ENCODE data around the gene THAP5. TPM values are rescaled to one million over a fixed set of nuclear protein-coding genes. Genes with fewer than 3 reads are reported as not detected.

Gene THAP5
- total RNA-seq, result 30.9 and 33.3 TPM in 2 replicates

DNA sequence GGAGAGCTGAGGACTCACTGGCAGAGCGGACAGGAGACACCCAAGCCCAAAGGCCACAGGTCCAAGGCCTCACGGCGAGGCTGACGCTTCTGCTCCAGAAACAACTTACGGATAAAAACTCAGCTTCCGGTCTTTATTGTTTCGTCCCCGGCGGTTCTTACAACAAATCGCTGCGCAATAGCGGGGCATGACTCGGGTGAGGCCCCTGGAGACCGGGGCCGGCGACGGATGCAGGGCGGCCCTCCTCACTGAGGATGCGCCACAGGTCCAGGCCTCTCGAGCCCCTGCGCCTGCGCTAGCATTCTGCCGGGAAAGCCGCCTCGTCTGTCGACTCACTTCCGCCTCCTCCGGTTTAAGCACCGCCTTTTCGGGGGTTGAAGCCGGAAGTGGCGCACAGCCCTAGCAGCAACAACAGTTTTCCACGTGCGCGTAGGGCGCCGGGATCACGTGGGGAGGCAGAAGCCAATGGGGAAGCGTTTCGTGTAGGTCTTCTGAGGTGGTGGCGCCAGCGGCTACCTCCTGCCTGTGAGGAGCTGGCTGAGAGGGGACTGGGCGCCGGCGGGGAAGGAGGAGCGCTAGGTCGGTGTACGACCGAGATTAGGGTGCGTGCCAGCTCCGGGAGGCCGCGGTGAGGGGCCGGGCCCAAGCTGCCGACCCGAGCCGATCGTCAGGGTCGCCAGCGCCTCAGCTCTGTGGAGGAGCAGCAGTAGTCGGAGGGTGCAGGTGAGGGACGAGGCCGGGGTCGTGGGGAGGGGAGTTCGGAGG is at the start of gene THAP5, which contains the start of gene DNAJB9:
Gene THAP5, minus strand, starts transcription at position 326 of the 765 bp plus-strand sequence. Its CDS starts 137 bp downstream, at position 189.
Gene DNAJB9, plus strand, starts transcription at position 494 of the 765 bp plus-strand sequence. CDS start 1,853 bp downstream, outside the sequence.
- intact Hi-C loops (cut with micrococcal nuclease), result loop anchor here (1.0 to 10.0 kb wide), 7 partner anchors 43 to 1401 kb away; partner anchors contain the start of genes COG5, DLD, DUS4L and NRCAM

DNA sequence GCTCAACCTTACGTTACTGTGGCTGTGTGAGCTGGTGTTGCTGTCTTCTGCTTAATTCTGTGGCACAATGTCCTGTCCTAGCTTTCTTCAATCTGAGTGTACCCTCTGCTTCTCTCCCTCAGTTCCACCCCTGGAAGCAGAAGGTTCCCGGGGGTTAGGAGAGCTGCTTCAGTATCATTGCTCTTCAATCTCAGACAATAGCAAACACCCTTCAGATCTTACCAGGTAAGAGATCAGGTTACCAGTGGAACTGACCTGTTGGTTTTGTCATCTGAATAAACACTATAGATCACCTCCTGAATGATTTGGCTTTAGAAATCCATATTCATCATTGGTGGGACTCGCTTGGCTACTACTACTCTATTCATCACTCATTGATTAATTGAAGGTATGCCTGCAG is 48.5 kb upstream of the THAP5 start:
- intact Hi-C loops (cut with micrococcal nuclease), result loop anchor here (10.0 kb wide), 1 partner anchor 1207 kb away; no protein-coding TSS in a partner anchor

DNA sequence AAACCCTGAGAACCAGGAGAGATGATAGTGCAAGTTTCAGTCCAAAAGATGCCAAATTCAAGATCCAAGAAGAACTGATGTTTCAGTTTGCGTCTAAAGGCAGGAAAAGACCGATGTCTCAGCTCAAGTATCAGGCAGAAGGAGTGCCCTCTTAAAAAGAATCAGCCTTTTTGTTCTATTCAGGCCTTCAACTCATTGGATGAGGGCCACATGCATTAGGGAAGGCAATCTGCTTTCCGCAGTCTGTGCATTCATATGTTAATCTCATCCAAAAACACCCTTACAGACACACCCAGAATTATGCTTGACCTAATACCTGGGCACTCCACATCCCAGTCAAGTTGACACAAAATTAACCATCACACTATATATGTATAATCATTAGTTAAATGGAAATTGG is 45.4 kb upstream of the THAP5 start:
- intact Hi-C loops (cut with micrococcal nuclease), result loop anchor here (5.0 to 10.0 kb wide), 2 partner anchors 433 to 1210 kb away; no protein-coding TSS in a partner anchor

GRCh38 chr7:108613949-108614381 is 44.5 kb upstream of the THAP5 start:
- intact Hi-C loops (cut with micrococcal nuclease), result loop anchor here (1.0 to 10.0 kb wide), 3 partner anchors 261 to 1211 kb away; no protein-coding TSS in a partner anchor

- intact Hi-C loops (cut with micrococcal nuclease), result loop anchor here (1.0 to 10.0 kb wide), 3 partner anchors 262 to 1211 kb away; no protein-coding TSS in a partner anchor
Measured at GRCh38 chr7:108613147-108613948, 43.8 kb upstream of the THAP5 start.

- intact Hi-C loops (cut with micrococcal nuclease), result loop anchor here (5.0 to 10.0 kb wide), 2 partner anchors 429 to 1214 kb away; no protein-coding TSS in a partner anchor
Measured at GRCh38 chr7:108611268-108611667, 41.8 kb upstream of the THAP5 start.

- intact Hi-C loops (cut with micrococcal nuclease), result loop anchor here (5.0 to 10.0 kb wide), 2 partner anchors 427 to 1215 kb away; no protein-coding TSS in a partner anchor
Measured at GRCh38 chr7:108609643-108610042, 40.1 kb upstream of the THAP5 start.

- intact Hi-C loops (cut with micrococcal nuclease), result no loop called here
Measured at GRCh38 chr7:108605559-108606201, 36.2 kb upstream of the THAP5 start.

DNA sequence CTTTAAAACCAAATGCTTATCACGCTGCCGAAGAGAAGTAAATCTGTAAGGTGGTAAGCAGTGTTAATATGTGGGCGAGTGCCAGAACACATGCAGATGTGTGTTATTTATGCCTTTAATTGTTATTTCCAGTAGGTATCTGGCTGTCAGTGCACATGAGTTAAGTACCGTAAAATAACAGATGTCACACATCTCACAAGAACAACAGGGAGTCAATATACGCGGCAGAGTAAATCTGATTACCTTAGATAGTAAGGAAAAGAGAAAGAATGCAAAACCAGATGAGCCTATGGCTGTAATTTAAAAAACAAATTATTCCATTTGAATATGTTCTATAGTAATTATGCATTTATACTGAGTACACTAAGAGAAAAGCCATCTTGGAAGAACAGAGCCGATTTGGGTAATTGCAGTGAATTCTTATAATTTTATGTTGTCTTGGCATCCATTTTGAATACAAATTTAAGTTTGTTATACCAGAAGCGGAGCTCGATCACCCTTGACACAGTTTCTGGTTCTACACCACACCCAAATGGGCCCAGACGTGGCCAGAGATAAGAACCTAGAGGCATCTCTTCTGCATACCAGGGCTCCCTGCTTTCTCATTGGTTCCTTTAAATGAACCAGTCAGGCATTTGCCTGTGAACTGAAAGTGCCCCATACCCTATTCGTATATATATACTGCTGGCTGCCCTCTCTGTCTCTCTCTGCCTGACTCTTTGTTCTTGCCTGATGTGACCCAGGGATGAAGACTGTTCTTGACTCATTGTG is 35.0 kb upstream of the THAP5 start:
- intact Hi-C loops (cut with micrococcal nuclease), result no loop called here

DNA sequence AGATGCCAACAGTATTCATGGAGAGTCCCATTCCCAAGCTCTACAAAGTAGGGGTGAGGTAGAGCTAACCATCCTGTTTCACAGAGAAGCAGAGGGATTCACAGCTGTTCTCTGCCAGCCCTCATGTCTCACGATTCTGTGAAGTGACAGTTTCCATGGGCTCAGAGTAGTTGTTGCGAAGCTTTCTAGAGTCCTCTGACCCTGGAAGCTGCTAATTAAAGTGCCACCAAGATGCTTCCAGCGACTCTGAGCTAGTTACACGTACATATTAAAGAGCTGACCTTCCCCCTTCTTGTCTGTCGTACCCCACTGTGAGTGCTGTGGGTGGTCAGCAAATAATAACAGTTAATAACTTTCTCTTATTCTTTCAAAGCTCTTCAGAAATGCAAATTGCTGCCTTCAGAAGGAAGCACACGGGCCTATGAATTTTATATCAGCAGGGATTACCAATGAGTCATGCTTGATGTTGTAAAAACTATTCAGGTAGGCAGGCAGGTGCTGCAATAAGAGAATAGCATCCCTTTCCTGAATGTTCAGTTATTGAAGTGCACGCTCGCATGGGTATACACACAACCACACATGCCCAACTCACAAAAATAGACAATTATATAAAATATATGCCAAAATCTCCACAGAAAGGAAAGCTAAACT is 34.3 kb upstream of the THAP5 start:
- intact Hi-C loops (cut with micrococcal nuclease), result no loop called here

GRCh38 chr7:108600399-108600798 is 30.9 kb upstream of the THAP5 start:
- intact Hi-C loops (cut with micrococcal nuclease), result no loop called here

DNA sequence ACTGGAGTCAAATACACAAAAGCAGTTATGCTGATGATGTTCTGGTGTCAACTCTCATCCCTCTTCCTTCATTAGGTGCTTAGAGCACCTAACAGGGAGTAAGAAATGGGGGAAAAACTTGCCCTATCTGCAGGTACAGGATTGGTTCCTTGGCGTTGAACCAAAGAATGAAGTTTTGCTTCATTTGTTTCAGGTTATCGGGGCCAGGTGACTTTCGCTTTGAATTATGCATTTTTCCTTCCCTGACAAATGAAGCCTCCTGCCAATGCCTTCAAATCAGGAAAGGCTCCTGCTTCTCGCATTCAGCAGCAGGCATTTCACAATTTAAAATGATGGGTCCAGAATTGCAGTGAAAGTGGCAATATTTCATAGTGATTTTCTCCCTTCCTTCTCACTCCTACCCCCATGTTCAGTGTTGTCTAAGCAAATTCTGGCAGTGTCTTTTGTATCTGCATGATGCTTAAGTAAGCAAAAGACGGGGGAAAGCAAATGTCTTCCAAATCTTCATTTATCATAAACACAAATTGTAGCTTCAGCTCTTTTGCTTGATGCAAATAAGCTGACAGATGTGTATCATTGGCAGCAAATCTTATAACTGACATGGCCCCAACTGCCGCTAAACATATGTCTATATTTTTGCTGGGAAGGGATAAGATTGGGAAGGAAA is 29.5 kb upstream of the THAP5 start:
- intact Hi-C loops (cut with micrococcal nuclease), result no loop called here

GRCh38 chr7:108598153-108598552 is 28.6 kb upstream of the THAP5 start:
- intact Hi-C loops (cut with micrococcal nuclease), result no loop called here

- intact Hi-C loops (cut with micrococcal nuclease), result no loop called here
Measured at GRCh38 chr7:108596560-108596959, 27.1 kb upstream of the THAP5 start.

GRCh38 chr7:108592646-108593201 is 23.2 kb upstream of the THAP5 start:
- intact Hi-C loops (cut with micrococcal nuclease), result no loop called here

GRCh38 chr7:108590606-108591005 is 21.1 kb upstream of the THAP5 start:
- intact Hi-C loops (cut with micrococcal nuclease), result no loop called here

DNA sequence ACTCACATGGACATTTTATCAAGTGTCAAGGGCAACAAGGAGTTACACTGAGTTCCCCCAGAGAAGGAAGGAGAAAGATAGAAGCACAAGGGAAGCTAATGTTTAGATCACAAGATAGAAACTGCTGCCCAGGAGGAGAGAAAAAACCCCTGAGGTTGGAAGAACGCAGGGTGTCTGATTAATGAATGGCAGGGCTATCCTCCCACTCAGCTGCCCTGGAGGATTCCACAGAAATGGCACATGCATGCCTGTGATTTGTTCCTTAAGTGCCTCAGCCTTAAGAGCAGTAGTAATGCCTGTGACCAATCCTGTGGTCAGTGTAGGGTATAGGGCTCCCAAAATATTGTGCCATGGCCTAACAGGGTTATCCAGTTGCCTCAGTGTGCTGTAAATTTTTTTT is 20.4 kb upstream of the THAP5 start:
- intact Hi-C loops (cut with micrococcal nuclease), result no loop called here

DNA sequence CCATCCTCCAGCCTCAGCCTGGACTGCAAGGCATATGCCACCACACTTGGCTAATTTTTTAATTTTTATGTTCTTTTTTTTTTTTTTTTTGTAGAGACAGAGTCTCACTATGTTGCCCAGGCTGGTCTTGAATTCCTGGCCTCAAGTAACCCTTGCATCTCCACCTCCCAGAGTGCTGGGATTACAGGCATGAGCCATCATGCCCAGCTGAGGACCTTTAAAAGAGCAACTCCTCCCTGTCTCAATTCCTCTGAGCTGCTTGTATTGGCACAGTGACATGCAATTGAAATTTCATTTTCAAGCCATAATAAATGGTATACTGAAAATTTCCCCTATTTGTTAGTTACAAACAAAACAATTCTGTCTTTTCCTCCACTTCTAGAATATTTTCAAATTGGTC is 19.7 kb upstream of the THAP5 start:
- intact Hi-C loops (cut with micrococcal nuclease), result no loop called here

- intact Hi-C loops (cut with micrococcal nuclease), result no loop called here
Measured at GRCh38 chr7:108586274-108586710, 16.8 kb upstream of the THAP5 start.

All from T-helper 1 cell treated with Interleukin-12 subunit alpha and Interleukin-12 subunit beta and Interleukin-4 antibody, amounts not matched to agents 30 ng/mL and 1 ng/mL, for 36 hours (primary cell).